HCEC 1CT (cell line): ENCODE data around the gene GIPC3.

Experiments used
- DNase-seq: peaks from one replicate; pipeline ENCODE4 v3.0.0-alpha.2; 2017

GIPC3 gene

DNA sequence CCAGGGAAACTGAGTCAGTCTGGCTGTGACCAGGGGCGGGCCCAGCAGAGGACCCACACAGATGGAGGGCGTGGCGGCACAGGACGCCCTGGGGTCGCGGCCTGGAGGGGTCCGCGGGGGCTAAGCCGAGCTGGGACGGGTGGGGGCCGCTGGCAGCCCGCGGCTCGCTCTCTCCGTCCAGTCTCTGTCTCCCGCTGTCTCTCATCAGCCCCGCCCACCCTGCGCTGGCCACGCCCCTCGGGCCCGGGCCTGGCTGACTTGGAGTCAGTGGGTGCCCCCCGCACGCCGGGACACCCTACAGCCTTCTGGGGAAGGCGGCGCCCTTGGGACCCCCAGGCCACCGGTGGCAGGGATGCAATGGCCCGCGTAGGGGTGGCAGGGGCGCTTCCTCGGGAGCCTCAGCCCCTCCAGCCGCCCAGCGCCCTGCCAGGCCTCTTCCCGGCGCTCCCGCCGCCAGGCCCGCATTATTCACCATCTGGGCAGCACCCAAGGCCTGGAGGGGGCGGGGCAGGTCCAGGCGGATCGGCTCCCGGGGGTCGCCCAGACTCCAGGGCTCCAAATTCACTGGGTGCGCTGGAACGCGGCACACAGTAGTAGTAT is 21.5 kb downstream of the GIPC3 start, which contains the start of gene TBXA2R:
Gene TBXA2R, minus strand, starts transcription at position 186 of the 600 bp plus-strand sequence. CDS start 6,241 bp downstream, outside the sequence.
- peak; percentile 58 for DNase-seq

DNA sequence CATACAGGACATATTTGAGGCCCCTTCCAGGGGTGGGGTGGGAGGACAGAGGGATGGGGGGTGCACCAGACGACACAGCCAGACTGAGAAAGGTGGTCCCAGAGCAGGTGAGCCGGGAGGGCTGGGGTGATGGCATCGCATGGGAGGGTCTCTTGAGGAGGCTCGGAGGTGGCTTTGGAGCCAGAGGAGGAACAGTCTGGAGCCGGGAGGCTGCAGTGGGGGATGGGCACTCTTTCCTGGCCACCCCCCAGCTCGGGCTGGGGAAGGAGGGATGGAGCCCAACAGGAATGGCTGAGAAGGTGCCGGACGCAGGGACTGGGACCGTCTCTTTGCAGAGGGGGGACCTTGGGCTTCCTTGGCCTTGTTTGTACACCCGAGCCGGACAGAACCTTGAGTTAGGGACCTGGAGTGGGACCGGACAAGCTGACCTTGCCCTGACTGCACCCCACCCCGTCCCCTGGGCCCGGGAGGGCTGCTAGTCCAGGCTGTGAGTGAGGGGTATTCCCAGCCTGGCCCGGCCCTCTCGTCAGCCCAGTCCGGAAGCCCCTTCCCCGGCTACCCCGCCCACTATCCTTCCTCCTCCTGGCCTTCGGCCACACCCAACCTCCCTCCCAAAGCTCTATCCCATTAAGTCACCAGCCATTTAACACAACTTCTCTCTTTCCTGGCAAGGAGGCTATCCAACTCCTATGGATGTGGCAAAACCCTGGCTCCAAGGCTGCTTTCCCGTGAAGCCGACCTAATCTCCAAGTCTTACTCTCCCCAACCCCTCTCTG is 22.2 kb downstream of the GIPC3 start:
- DNase-seq = peak; percentile 19

GRCh38 chr19:3608079-3608641 is 22.9 kb downstream of the GIPC3 start:
- DNase-seq = no peak

DNA sequence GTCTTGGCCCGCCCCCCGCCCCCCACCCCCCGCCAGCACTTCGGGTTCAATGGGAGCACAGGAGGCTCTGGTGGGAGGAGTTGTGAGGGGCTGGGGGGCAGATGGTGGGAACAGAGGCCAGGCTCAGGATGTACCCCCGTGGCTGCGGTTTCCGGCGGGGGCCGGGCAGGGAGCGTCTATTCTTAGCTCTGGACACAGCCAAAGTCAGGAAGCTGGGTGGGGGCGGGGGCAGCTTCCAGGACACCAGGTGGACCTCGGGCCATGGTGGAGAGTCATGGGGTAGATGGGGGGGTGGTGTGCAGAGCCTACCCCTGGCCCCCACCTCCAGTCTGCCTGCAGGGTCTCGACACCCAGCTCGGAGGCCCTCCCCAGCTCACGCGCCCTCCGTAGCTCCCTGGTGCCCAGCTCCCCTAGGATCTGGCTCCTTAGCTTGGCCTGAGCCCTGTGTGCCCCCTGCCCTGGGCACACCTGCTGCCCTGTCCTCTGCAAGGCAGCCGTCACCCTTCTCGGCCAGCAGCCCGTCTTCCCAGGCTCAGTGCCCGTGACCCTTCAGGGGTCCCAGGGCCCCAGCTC is 23.6 kb downstream of the GIPC3 start:
- no peak for DNase-seq

GRCh38 chr19:3609779-3610719 is 24.8 kb downstream of the GIPC3 start:
- no peak for DNase-seq

DNA sequence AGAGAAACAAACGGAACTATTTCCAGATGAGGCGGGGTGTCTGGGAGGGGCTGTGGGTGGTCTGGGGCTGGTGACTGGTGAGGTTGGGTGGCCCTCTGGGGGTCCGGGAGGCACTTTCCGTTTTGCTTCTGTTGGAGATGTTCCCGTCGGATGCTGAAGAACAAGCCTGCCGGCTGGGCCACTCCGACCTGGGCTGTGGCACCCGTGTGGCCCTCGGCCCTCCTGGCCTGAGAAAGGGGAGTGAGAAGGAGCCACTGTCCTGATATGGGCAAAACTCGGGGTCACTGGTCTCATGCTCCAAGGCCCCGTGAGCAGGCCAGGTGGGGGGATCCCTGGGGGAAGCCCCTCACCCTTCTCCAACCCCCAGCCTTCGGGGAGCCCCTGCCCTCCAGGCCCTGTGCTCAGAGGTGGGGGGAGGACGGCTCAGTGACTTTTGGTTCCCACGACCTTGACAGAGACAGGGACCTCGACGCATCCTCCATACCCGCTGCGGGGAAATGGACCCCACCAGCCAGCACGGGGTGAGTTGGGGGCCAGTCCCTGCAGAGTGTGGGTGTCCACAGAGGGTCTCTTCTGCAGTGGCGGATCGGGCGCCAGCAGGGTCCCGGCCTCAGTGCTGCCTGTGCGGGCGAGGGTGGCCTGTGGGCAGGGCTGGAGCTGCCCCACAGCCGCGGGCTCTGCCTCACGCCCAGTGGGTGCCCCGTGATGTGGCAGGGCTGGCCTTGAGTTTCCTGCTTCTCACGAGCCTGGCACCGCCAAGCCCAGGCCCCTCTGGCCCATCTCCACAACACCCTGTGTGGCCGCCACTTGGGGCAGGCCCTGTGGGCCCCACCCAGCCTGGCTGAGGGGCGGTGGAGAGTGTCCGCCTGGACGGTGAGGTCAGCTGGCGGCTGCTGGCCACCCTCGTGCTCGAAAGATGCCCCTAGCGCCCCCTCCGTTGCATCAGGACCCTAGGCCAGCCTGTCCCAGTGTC is 25.8 kb downstream of the GIPC3 start:
- no peak for DNase-seq

DNA sequence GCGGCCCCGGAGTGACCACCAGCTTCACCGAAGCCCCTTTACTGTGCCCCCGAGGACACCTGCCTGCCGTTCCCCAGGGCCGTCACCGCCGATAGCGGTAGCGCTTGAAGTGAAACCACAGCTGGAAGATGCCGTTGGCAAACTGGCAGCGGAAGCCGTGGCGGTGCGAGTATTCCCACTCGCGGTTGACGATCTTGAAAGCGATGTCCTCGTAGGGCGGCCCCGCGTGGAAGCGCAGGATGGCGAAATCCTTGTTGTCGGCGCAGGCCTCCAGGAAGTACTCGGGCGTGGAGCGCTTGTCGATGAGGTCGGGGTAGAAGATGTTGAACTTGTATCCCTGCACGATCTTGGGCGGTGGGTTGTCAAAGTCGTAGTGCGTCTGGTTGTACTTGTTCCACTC is 26.6 kb downstream of the GIPC3 start:
- no peak for DNase-seq

- no peak for DNase-seq
Observed at GRCh38 chr19:3612330-3612729, 27.1 kb downstream of the GIPC3 start.

DNA sequence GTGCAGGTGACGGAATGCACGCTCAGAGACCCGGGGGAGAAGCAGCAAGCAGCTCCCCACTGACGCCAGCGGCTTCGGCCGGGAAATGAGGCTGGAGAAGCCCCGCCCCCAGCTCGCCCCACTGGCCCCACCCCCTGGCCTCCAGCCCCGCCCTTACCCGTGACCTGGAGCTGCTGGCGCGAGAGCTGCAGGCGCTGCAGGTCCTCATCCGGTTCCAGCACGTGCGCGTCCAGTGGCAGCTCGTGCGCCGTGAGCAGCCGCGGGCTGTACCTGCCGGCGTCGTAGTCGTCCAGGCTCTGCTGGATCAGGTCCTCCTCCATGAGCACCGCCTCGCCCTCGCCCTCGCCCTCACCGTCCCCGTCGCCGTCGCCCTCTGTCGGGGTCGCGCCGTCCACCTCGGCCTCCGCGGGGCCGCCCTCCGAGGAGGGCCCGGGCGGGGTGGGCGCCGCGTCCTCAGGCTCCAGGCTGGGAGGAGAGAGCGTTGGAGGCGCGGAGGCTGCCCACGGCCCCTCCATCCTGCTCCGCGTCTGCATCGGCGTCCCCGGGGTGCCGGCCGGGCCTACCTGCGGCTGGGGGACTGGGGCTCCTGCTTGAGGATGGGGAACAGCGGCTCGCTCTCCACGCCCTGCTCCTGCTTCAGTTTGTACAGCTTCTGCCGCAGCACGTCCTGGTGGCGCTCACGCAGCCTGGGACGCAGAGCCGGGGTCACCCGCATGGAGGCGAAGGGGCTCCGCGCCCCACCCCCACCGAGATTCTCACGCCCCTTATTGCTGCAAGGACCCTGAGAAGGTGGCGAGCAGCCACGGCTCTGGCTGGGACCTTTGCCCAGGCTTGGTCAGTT is 27.8 kb downstream of the GIPC3 start:
- DNase-seq = no peak

GRCh38 chr19:3613818-3614661 is 28.8 kb downstream of the GIPC3 start:
- DNase-seq = no peak

GRCh38 chr19:3614858-3615505 is 29.7 kb downstream of the GIPC3 start:
- no peak for DNase-seq

- DNase-seq = no peak
Observed at GRCh38 chr19:3615524-3616135, 30.4 kb downstream of the GIPC3 start.

GRCh38 chr19:3617463-3617862 is 32.2 kb downstream of the GIPC3 start:
- no peak for DNase-seq

GRCh38 chr19:3618144-3618810 is 33.0 kb downstream of the GIPC3 start:
- DNase-seq = peak; percentile 38

GRCh38 chr19:3618811-3619630 is 33.7 kb downstream of the GIPC3 start:
- DNase-seq = no peak

DNA sequence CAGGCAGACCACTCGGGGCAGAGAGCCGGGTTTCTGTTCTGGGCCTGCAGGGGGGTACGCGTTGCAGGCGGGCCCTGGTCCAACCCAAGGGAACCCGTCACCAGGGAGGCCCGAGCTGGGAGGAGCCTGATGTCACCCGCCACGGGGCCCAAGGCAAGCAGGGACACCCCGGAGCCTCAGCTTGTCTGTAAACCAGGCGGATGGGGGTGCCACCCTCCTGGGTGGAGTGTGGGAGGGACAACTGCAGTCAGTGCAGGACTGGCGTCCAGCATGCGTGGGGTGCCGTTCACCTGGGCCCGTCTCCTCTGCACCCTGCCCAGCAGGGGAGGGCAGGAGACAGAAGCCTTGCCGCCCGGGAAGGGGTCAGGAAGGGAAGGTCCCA is 34.3 kb downstream of the GIPC3 start:
- DNase-seq = no peak
